Stomach (tissue), 9 donors: ENCODE measurements around the gene RDH14. TPM values are rescaled to one million over a fixed set of nuclear protein-coding genes. Genes with fewer than 3 reads are reported as not detected.

Experiments
- DNase-seq, 2 donors: peaks; one replicate each; pipeline versions ENCODE4 v3.0.0 to v3.0.0-alpha.2; 2013 to 2019
- H3K27ac ChIP-seq, 5 donors: fragments of 200-600 bp in 4 of 5; sonication (generic) in 4 of 5; one replicate each; pipeline ENCODE4 v1.5.1; 2013 to 2019; ENCODE audit warnings: mild to moderate bottlenecking in 1 of 5, moderate library complexity in 1 of 5
- H3K27me3 ChIP-seq, 3 donors: fragments of 200-600 bp; sonication (generic); one replicate each; pipeline ENCODE4 v1.5.1; 2017 to 2019; ENCODE audit warnings: mixed run types in 1 of 3
- H3K36me3 ChIP-seq, 4 donors: fragments of 200-600 bp; sonication (generic); 1 replicate in 3 of 4; 2 replicates in 1 of 4; pipeline ENCODE4 v1.5.1; 2016 to 2019
- H3K4me1 ChIP-seq, 4 donors: fragments of 200-600 bp; sonication (generic); one replicate each; pipeline ENCODE4 v1.5.1; 2016 to 2019
- H3K4me3 ChIP-seq, 4 donors: fragments of 200-600 bp; sonication (generic) in 3 of 4; one replicate each; pipeline ENCODE4 v1.5.1; 2016 to 2019; ENCODE audit warnings: mild to moderate bottlenecking in 1 of 4
- H3K9me3 ChIP-seq, 4 donors: fragments of 200-600 bp; sonication (generic); one replicate each; pipeline ENCODE4 v1.5.1; 2016 to 2019
- CTCF ChIP-seq, 7 experiments: fragments of 450-650 bp in 4 of 7; fragments of 200-600 bp in 3 of 7; sonication (generic) in 3 of 7; IDR thresholded peaks; one replicate each; pipeline ENCODE4 v1.5.1; 2016 to 2019; ENCODE audit warnings: antibody characterized with exemption in 7 of 7, control low read depth in 2 of 7, mild to moderate bottlenecking in 1 of 7
- EP300 ChIP-seq: sonication (generic); formaldehyde crosslinking; IDR thresholded peaks from one replicate; pipeline ENCODE4 v1.6.1; 2017; ENCODE audit warnings: antibody characterized with exemption
- POLR2A ChIP-seq, 4 donors: fragments of 450-650 bp; IDR thresholded peaks; one replicate each; pipeline ENCODE4 v1.6.1; 2016; ENCODE audit warnings: antibody characterized with exemption in 4 of 4, control low read depth in 2 of 4, mild to moderate bottlenecking in 1 of 4, moderate library complexity in 1 of 4
- POLR2AphosphoS5 ChIP-seq, 3 donors: sonication (generic); formaldehyde crosslinking; IDR thresholded peaks; one replicate each; pipeline ENCODE4 v1.6.1; 2016; ENCODE audit warnings: antibody characterized with exemption in 3 of 3
- WGBS, 5 donors: extraction: QIAGEN DNeasy Blood & Tissue Kit in 3 of 5; methylation state at CpG; one replicate each; pipeline versions ENCODE4 v1.1.5 to v1.1.7; 2013 to 2018; 5-methylcytosine and 5-hydroxymethylcytosine counted together
- intact Hi-C: fragments of 100-400 bp; cut with DNase I; formaldehyde crosslinking; loops from one replicate; pipeline ENCODE4 v1.15.1; 2023; ENCODE audit warnings: low total_unique reads
- polyA plus RNA-seq, 3 donors: library from polyadenylated mRNA; stranded (reverse); fragments of 200-250 nt; gene quantifications; one replicate each; pipeline ENCODE4 v1.2.3, GENCODE V29; 2013
- total RNA-seq, 5 donors: library from RNA; depleted of rRNA; stranded (reverse); fragments of >200 nt; gene quantifications; one replicate each; pipeline versions ENCODE4 v1.1.0 to v1.2.3, GENCODE V29; 2014 to 2016
- donor health status: healthy with polysubstance abuse.
- donor health status: Bipolar disorder and iron deficiency.
- donor health status: healthy.

Gene RDH14
- total and polyA plus RNA-seq, 8 donors: 13.3 to 66.1 (median 34.9) TPM; not detected in 1

GRCh38 chr2:18548621-18549020, 11.8 kb downstream of the RDH14 start:
- TF ChIP-seq POLR2A (IDR thresholded peaks at IDR 0.05) (no peak), EP300 (no peak), POLR2AphosphoS5 (IDR thresholded peaks at IDR 0.05) (no peak), CTCF (IDR thresholded peaks at IDR 0.05) (no peak)
- Histone ChIP-seq H3K36me3 (no peaks in the 10 kb centered on the region), H3K4me3 (no peak overlapping the region), H3K4me1 (peaks cover 18 to 76% (median 47%) of the 10 kb centered on the region in 4 donors), H3K27me3 (no peaks in the 10 kb centered on the region), H3K27ac (peak overlapping the region in 4 of 5 donors; percentile 40 to 75 (median 64)), H3K9me3 (no peaks in the 10 kb centered on the region)
- DNase-seq: peak in 1 of 2 donors; percentile 27
- intact Hi-C loops: no loop called here
- 22 to 53% (median 32%) methylated on average over 1 of the region's 1 CpG for WGBS, 5 donors

DNA sequence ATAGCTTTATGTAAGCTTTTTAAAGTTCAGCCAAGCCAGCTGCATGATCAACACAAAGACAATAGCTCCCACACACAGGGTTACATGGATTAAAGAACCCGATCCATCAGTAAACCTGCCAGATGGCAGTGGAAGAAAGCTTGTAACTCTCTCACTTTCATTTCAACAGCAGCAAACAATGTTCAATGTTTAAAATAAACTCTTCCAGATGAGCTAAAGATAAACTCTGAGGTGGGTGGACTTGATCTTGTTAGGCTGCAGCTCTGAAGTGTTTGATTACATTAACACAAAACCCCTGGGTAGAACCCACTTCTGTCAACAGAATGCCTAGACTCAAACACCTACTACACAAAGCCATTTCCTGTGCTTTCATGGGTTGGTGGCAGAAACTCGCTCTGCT, 13.9 kb downstream of the RDH14 start:
- no peak overlapping the region for H3K4me3 ChIP-seq
- peaks cover 4 to 62% (median 35%) of the 10 kb centered on the region in 4 donors for H3K4me1 ChIP-seq
- peak overlapping the region in 1 of 5 donors; percentile 55 for H3K27ac ChIP-seq
- H3K9me3 ChIP-seq: no peaks in the 10 kb centered on the region
- 23 to 39% (median 28%) methylated on average over 2 of the region's 2 CpGs for WGBS, 5 donors
- intact Hi-C loops: no loop called here
- H3K36me3 ChIP-seq: no peaks in the 10 kb centered on the region
- H3K27me3 ChIP-seq: no peaks in the 10 kb centered on the region
- TF ChIP-seq EP300 (no peak), POLR2A (IDR thresholded peaks at IDR 0.05) (no peak)
- DNase-seq: peak in 1 of 2 donors; percentile 46

DNA sequence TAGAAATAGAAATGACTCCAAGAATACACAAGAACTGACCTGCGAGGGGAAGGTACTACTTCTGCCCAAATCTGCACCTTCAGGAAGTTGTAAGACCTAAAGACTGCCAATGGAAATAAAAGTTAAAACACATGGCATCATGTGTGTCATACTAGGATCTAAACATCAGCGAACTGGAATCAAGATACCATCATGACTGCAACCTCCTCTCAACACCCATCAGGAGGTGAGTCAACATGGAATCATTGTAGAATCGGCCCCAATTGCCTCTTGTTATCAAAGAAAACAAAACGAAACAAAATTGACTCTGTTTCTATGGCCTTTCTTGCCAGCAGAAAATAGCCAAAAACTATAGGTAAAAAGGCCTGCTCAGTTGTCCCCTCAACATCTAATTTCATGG, 15.1 kb downstream of the RDH14 start:
- WGBS, 5 donors: 66 to 80% (median 75%) methylated on average over 4 of the region's 4 CpGs
- no peak overlapping the region for H3K27ac ChIP-seq
- no peaks in the 10 kb centered on the region for H3K27me3 ChIP-seq
- DNase-seq: no peak
- TF ChIP-seq POLR2AphosphoS5 (IDR thresholded peaks at IDR 0.05): no peak
- H3K4me1 ChIP-seq: peaks cover 4 to 50% (median 30%) of the 10 kb centered on the region in 4 donors
- H3K36me3 ChIP-seq: no peaks in the 10 kb centered on the region
- H3K9me3 ChIP-seq: no peaks in the 10 kb centered on the region
- H3K4me3 ChIP-seq: no peak overlapping the region
- intact Hi-C loops: no loop called here

DNA sequence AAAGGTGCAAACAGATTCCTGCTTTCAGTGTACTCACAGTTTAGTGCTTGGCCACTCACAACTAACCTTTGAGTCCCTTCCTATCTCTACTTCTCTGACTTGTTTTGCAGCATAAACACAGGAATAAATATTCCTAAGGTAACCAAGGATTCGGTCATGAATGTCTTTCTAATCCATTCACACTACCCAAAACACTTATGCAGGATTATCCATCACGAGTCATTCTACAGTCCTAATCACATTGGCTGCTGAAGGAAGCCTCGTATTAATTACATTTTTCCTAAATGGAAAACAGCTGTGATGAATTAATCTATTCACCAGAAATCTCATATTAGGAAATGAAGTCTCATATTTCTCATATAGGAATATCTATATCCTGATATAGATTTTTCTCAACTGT, 16.3 kb downstream of the RDH14 start:
- TF ChIP-seq POLR2A (IDR thresholded peaks at IDR 0.05) (no peak), CTCF (IDR thresholded peaks at IDR 0.05) (no peak), EP300 (no peak), POLR2AphosphoS5 (IDR thresholded peaks at IDR 0.05) (no peak)
- Histone ChIP-seq H3K36me3 (no peaks in the 10 kb centered on the region), H3K27ac (no peak overlapping the region), H3K9me3 (no peaks in the 10 kb centered on the region), H3K4me3 (no peak overlapping the region), H3K4me1 (peaks cover 4 to 40% (median 19%) of the 10 kb centered on the region in 4 donors), H3K27me3 (no peaks in the 10 kb centered on the region)
- no peak for DNase-seq
- WGBS, 5 donors: 72 to 91% (median 85%) methylated on average over 3 of the region's 3 CpGs
- intact Hi-C loops: no loop called here

- H3K27me3 ChIP-seq: no peaks in the 10 kb centered on the region
- no peaks in the 10 kb centered on the region for H3K9me3 ChIP-seq
- DNase-seq: no peak
- H3K4me3 ChIP-seq: no peak overlapping the region
- intact Hi-C loops: no loop called here
- WGBS, 5 donors: 77 to 90% (median 85%) methylated on average over 2 of the region's 2 CpGs
- TF ChIP-seq CTCF (IDR thresholded peaks at IDR 0.05): no peak
- TF ChIP-seq POLR2AphosphoS5 (IDR thresholded peaks at IDR 0.05): no peak
- no peak for TF ChIP-seq EP300
- no peak for TF ChIP-seq POLR2A (IDR thresholded peaks at IDR 0.05)
- no peak overlapping the region for H3K27ac ChIP-seq
- no peaks in the 10 kb centered on the region for H3K36me3 ChIP-seq
- H3K4me1 ChIP-seq: peaks cover 0 to 10% (median 1%) of the 10 kb centered on the region in 4 donors
Measured at GRCh38 chr2:18540872-18541271, 19.6 kb downstream of the RDH14 start.
